Left hindlimb (tissue), 1 donor: ENCODE results near the gene XYLT1.
"Not testable (repeated sequence)": the region's sequence is repeated elsewhere in the genome, so short reads cannot be mapped to it uniquely, and the experiment has no call there.

Experiments used
- DNase-seq: peaks from one replicate; pipeline ENCODE4 v3.0.0-alpha.2; 2018

The XYLT1 gene

GRCh38 chr16:17470908-17471718 is at the start of gene XYLT1:
XYLT1 (minus strand) TSS chr16:17470960; CDS start chr16:17470796, 164 bp downstream.
- DNase-seq, result peak; percentile 79

- DNase-seq, result no peak
Observed at GRCh38 chr16:17520111-17520510, 49.4 kb upstream of the XYLT1 start.

- no peak for DNase-seq
Observed at GRCh38 chr16:17519101-17519955, 48.6 kb upstream of the XYLT1 start.

GRCh38 chr16:17518441-17518840 is 47.7 kb upstream of the XYLT1 start:
- DNase-seq, result no peak

GRCh38 chr16:17515421-17516210 is 44.9 kb upstream of the XYLT1 start:
- DNase-seq, result no peak

- DNase-seq, result no peak
Observed at GRCh38 chr16:17512636-17513220, 42.0 kb upstream of the XYLT1 start.

GRCh38 chr16:17511340-17511739 is 40.6 kb upstream of the XYLT1 start:
- peak; percentile 38 for DNase-seq

- DNase-seq, result no peak
Observed at GRCh38 chr16:17510567-17510966, 39.8 kb upstream of the XYLT1 start.

GRCh38 chr16:17509194-17509593 is 38.4 kb upstream of the XYLT1 start:
- DNase-seq, result no peak

GRCh38 chr16:17508303-17508702 is 37.5 kb upstream of the XYLT1 start:
- no peak for DNase-seq

- not testable (repeated sequence) for DNase-seq
Observed at GRCh38 chr16:17507516-17507915, 36.8 kb upstream of the XYLT1 start.

- DNase-seq, result not testable (repeated sequence)
Observed at GRCh38 chr16:17505828-17506227, 35.1 kb upstream of the XYLT1 start.

GRCh38 chr16:17504050-17504449 is 33.3 kb upstream of the XYLT1 start:
- DNase-seq, result no peak

GRCh38 chr16:17503331-17503730 is 32.6 kb upstream of the XYLT1 start:
- no peak for DNase-seq

GRCh38 chr16:17501321-17501720 is 30.6 kb upstream of the XYLT1 start:
- no peak for DNase-seq

GRCh38 chr16:17499223-17499902 is 28.6 kb upstream of the XYLT1 start:
- no peak for DNase-seq

- DNase-seq, result no peak
Observed at GRCh38 chr16:17497648-17498047, 26.9 kb upstream of the XYLT1 start.

- DNase-seq, result no peak
Observed at GRCh38 chr16:17496891-17497290, 26.1 kb upstream of the XYLT1 start.

GRCh38 chr16:17493012-17493411 is 22.3 kb upstream of the XYLT1 start:
- DNase-seq, result no peak

GRCh38 chr16:17491140-17491662 is 20.4 kb upstream of the XYLT1 start:
- no peak for DNase-seq

- DNase-seq, result no peak
Observed at GRCh38 chr16:17488506-17488905, 17.7 kb upstream of the XYLT1 start.

GRCh38 chr16:17483351-17483750 is 12.6 kb upstream of the XYLT1 start:
- DNase-seq, result no peak
